ENCODE measurements around the gene PRDM7. TPM values are rescaled to one million over a fixed set of nuclear protein-coding genes. Genes with fewer than 3 reads are reported as not detected.

The PRDM7 gene
- total RNA-seq, 4 donors from 2014 or later: not detected

DNA sequence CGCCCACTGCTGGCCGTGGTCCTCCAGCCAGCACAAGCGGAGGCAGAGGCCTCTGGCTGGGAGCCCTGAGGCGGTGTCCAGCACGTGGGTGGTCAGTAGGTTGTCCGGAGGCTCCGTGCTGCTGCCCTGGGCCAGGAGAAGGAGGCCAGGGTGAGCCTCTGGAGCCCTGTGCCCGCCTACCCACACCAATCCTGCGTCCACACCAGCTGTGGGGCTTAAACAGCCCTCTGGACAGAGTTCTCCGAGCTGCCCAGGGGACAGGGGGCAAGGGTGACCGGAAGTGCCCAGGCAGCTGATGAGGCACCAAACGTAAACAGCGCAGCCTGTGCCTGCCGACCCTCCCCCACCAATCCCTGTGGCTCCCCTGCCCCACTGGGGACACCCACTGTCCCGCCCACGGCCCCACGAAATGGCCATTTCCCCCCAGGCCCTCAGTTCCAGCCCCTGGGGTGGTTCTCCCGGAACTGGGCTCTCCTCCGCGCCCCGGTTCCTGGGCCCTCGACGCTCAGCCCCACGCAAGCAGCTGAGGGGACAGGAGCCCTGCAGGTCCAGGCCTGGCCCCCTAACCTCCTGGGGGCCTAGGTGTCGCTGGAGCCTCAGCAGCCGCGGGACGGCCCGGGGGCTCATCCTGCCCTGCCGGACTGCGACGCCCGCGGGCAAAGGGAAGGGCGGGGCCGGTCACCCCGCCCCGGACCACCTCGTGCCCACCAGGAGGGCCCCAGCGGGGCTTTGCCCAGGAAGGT lies 30.0 kb downstream of the PRDM7 start:
- TF ChIP-seq POLR2A (IDR thresholded peaks at IDR 0.05): no peak
- TF ChIP-seq, protein P1, sequence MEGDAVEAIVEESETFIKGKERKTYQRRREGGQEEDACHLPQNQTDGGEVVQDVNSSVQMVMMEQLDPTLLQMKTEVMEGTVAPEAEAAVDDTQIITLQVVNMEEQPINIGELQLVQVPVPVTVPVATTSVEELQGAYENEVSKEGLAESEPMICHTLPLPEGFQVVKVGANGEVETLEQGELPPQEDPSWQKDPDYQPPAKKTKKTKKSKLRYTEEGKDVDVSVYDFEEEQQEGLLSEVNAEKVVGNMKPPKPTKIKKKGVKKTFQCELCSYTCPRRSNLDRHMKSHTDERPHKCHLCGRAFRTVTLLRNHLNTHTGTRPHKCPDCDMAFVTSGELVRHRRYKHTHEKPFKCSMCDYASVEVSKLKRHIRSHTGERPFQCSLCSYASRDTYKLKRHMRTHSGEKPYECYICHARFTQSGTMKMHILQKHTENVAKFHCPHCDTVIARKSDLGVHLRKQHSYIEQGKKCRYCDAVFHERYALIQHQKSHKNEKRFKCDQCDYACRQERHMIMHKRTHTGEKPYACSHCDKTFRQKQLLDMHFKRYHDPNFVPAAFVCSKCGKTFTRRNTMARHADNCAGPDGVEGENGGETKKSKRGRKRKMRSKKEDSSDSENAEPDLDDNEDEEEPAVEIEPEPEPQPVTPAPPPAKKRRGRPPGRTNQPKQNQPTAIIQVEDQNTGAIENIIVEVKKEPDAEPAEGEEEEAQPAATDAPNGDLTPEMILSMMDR (IDR thresholded peaks at IDR 0.05): no peak
- 0% methylated on average over 2 of the region's 40 CpGs; no CpG with 5 or more reads in 1 of the 2 donors for WGBS, 2 donors
- Histone ChIP-seq H3K4me1 (peaks cover 16 to 60% (median 22%) of the 10 kb centered on the region in 3 donors), H3K9me3 (no peaks in the 10 kb centered on the region), H3K27ac (peak overlapping the region; percentile 55 to 85 (median 62)), H3K4me3 (peak overlapping the region; percentile 40 to 69 (median 46)), H3K27me3 (peaks cover 0 to 16% (median 0%) of the 10 kb centered on the region in 4 donors), H3K36me3 (peaks cover 0 to 12% (median 0%) of the 10 kb centered on the region in 3 donors)
- DNase-seq: no peak
- intact Hi-C loops (cut with DNase I): no loop called here

DNA sequence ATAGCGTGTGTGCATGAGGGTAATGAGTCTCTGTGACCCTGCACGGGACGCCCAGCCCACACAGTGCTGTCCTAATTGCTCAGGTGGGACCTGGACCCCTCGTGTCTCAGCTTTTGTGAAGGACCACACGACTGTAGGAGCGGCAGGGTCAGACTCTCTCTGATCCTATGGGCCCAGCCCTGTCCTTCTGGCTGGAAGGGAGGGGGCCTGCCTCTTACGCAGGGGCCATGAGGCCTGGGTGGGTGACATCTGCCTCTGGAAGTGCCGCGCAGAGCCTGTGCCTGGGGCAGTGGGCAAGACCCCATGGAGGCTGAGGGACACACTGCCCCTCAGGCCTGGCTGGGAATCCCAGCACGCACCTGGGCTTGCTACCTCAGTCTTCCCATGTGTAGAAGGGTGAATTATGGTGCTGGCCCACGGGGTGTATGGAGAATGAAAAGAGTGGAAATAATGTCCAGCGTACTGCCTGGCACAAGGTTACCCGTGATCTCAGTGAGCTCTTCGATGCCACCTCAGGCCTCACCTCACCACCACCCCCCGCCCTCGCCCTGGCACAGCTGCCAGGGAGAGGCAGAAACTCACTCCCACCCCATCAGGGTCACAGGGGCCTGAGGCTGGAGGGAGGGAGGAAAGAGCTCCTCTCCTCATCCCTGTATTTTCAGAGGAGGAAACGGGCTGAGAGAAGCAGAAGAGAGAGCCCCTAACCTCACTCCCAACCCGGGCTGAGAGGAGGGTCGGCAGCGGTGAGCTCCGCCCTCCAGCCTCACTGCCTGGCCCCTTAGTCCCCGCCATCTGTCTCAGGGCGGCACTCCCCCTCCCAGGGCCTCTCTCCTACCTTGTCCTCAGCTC lies 30.8 kb downstream of the PRDM7 start:
- Histone ChIP-seq H3K27me3 (peaks cover 0 to 16% (median 0%) of the 10 kb centered on the region in 4 donors), H3K4me1 (peaks cover 16 to 60% (median 22%) of the 10 kb centered on the region in 3 donors), H3K9me3 (no peaks in the 10 kb centered on the region), H3K27ac (peak overlapping the region; percentile 55 to 85 (median 76)), H3K36me3 (peaks cover 0 to 12% (median 0%) of the 10 kb centered on the region in 3 donors), H3K4me3 (peak overlapping the region; percentile 40 to 69 (median 46))
- no peak for DNase-seq
- intact Hi-C loops (cut with DNase I): no loop called here
- TF ChIP-seq, protein P1 (IDR thresholded peaks at IDR 0.05): no peak
- no peak for TF ChIP-seq POLR2A (IDR thresholded peaks at IDR 0.05)
- 60 to 63% methylated on average over 10 to 12 of the region's 23 CpGs for WGBS, 2 donors

DNA sequence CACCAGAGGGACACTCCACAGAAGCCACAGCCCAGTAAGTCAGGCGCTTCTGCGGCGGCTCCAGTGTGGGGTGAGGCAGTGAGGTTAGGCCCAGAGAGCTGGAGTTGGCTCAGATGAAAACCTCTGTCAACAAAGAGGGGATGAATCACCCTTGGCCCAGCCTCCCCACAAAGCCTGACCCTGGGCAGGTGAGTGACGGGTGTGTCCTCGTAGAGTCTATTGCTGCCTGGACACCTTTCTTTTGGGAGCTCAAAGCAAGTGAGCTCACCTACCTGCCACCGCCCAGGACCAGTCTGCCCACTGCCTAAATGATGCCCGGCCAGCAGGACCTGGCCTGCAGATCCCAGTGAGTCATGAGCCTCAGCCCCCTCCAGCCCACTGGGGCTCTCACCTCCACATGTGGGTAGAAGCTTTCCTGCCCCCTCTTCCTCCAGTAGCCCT lies 33.0 kb downstream of the PRDM7 start:
- H3K27ac ChIP-seq: peak overlapping the region; percentile 60 to 85 (median 82)
- no peak for DNase-seq
- H3K27me3 ChIP-seq: peaks cover 0 to 16% (median 0%) of the 10 kb centered on the region in 4 donors
- H3K4me1 ChIP-seq: peaks cover 16 to 60% (median 22%) of the 10 kb centered on the region in 3 donors
- H3K9me3 ChIP-seq: no peaks in the 10 kb centered on the region
- intact Hi-C loops (cut with DNase I): no loop called here
- no peak overlapping the region for H3K4me3 ChIP-seq
- peaks cover 0 to 31% (median 0%) of the 10 kb centered on the region in 3 donors for H3K36me3 ChIP-seq
- WGBS, 2 donors: 20 to 43% methylated on average over 3 to 7 of the region's 7 CpGs
- TF ChIP-seq, protein P1 (IDR thresholded peaks at IDR 0.05): no peak
- no peak for TF ChIP-seq POLR2A (IDR thresholded peaks at IDR 0.05)

DNA sequence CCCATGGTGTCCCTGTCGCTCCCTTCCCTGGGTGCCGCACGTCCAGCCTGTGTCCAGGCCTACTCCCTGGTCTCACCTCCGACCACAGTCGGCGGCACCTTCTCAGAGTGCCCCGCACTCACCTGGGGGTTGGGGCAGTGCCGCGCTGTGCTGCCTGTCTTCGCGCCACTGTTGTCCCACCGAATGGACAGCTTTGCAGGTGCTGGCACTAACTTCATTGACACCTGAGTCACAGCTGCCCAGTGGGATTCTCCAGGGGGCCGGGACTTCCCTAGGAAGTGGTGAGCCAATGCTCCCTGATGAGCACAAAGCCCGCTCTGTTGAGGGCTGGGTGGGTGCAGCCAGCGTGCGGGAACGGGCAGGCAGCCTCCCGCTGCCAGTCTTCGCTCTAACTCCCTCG lies 33.6 kb downstream of the PRDM7 start:
- Histone ChIP-seq H3K4me1 (peaks cover 16 to 60% (median 22%) of the 10 kb centered on the region in 3 donors), H3K27ac (peak overlapping the region; percentile 60 to 85 (median 82)), H3K27me3 (peaks cover 0 to 16% (median 0%) of the 10 kb centered on the region in 4 donors), H3K36me3 (peaks cover 0 to 37% (median 0%) of the 10 kb centered on the region in 3 donors), H3K9me3 (no peaks in the 10 kb centered on the region), H3K4me3 (no peak overlapping the region)
- 83% methylated on average over 12 of the region's 20 CpGs; no CpG with 5 or more reads in 1 of the 2 donors for WGBS, 2 donors
- TF ChIP-seq POLR2A (IDR thresholded peaks at IDR 0.05): no peak
- TF ChIP-seq, protein P1 (IDR thresholded peaks at IDR 0.05): no peak
- intact Hi-C loops (cut with DNase I): no loop called here
- DNase-seq: no peak

All from esophagus squamous epithelium (tissue), 5 donors.